GM10266 (cell line): Measurements from ENCODE around the gene CUTA.

ENCODE experiments used
- DNase-seq: peaks from one replicate; pipeline ENCODE4 v3.0.0; 2012; ENCODE audit errors: extremely low spot score
- CTCF ChIP-seq: IDR thresholded peaks from 2 replicates; pipeline ENCODE4 v1.5.1; 2012; ENCODE audit warnings: mild to moderate bottlenecking, low read depth; ENCODE audit not compliant: control insufficient read depth, insufficient read depth; ENCODE audit errors: missing control alignments

CUTA gene

GRCh38 chr6:33414592-33415271 lies 3.2 kb downstream of the CUTA start:
- peak; percentile 39 for TF ChIP-seq CTCF
- DNase-seq = no peak

DNA sequence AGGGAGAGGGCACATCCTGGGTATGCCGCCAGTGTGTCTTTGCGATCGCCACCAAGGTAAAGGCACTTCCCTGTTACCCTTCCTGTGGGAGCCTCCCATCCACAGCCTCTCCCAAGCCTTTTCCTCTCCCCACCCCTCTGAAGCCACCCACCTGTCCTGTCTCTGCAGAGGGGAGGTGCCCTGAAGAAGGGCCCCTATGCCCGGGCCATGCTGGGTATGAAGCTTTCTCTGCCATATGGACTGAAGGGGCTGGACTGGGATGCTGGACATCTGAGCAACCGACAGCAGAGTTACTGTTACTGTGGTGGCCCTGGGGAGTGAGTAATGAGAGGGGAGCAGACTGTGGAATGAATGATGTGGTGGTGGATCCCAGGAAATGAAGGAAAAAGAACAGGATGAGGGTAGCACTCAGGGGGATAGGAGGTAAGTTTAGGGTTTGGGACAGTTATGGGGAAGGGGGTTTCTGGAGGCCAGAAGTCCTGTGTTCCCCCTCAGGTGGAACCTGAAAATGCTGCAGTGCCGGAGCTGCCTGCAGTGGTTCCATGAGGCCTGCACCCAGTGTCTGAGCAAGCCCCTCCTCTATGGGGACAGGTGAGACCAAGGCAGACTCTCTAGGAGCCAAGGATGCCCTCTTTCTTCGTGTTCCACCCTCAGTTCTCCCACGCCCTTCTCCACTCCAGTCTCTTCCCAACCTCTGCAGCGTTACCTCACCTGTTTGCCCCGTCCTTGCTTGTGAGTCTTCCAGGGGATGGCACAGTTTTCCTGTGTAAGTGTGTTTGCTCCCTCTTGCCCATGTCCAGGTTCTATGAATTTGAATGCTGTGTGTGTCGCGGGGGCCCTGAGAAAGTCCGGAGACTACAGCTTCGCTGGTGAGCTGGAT lies 4.4 kb downstream of the CUTA start:
- DNase-seq = no peak
- TF ChIP-seq CTCF = no peak

DNA sequence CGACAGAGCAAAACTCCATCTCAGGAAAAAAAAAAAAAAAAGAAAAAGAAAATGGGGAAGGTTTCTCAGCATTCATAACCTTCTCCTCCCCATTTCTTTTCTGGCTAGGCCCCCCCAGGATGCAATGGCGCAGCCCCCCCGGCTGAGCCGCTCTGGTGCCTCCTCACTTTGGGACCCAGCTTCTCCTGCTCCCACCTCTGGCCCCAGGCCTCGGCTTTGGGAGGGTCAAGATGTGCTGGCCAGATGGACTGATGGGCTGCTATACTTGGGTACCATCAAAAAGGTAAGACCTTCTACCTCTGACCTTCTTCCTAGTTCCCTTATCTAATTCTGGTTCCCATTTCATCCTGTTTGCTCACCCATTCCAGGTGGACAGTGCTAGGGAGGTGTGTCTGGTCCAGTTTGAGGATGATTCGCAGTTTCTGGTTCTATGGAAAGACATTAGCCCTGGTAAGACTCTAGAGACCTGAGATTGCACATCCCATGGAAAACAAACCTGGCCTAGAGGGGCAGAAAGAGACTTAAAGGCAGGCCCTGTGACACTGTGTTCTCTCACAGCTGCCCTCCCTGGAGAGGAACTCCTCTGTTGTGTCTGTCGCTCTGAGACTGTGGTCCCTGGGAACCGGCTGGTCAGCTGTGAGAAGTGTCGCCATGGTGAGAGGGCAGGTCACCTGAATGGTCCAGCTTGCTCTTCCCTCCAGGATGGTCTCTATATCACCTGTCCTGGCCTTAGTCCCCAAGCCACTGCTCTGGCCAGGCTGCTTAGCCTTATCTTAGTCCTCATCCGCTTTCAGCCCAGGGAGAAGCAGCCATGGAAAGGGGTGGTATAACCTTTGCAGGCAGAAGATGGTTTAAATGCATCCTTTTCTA lies 5.5 kb downstream of the CUTA start:
- DNase-seq = no peak
- TF ChIP-seq CTCF = no peak

DNA sequence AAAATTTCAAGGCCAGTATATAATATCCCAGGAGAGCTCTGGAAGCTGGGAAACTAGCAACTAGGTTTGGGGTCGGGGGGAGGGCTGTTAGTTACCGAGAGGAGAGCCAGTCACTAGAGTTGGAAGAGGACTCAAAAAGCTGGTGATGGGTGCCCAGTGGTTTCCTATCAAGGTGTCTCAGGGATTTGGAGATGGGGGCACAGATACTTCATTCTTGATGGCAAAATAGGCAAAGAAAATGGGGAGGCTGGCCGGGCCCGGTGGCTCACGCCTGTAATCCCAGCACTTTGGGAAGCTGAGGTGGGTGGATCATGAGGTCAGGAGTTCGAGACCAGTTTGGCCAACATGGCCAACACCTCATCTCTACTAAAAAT lies 6.3 kb downstream of the CUTA start:
- no peak for DNase-seq
- no peak for TF ChIP-seq CTCF

DNA sequence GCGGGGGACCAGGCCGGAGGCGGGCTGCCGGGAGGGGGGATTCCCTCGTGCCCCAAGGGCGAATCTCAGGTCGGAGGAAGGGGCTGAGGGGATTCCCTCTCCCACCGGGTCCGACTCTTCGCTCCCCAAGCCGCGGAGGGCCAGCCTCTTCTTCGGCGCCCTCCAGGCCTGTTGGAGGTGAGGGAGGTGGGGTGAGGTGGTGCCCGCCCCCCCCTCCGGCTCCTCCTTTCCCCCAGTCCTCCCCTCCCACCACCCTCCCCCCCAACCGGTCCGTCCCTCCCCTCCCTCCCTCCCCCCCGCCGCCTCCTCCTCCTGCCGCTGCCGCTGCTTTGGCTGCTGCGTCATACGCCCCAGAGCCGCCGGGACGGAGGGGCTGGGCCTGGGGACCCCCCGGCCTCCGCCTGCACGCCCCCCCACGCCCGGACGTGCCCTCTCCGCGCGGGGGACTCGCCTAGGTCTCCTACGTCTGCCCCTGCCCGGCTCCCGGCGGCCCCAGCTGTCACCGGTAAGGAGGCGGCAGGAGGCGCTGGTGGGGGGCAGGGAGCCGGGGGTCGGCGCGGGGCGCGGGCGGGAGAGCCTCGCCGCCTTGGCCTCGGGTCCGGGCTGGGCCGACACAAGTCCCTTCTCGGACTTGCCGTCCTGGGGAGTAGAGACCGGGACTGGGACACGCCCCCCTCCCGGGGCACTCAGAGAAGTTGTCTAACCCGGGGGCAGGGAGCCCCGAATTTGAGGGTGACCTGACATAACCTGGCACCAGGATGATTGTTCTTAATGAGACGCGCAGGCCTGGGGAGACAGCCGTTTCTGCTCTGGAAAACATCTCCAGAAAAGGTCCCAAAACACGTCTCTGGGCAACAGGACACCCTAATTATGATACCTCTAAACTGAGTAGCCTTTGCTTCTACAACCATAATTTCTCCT lies 6.9 kb downstream of the CUTA start, which contains the start of gene PHF1:
Gene PHF1, plus strand, starts transcription at position 304 of the 921 bp plus-strand sequence. CDS start 1,250 bp downstream, outside the sequence.
- TF ChIP-seq CTCF = peak; percentile 13
- DNase-seq = peak; percentile 91

DNA sequence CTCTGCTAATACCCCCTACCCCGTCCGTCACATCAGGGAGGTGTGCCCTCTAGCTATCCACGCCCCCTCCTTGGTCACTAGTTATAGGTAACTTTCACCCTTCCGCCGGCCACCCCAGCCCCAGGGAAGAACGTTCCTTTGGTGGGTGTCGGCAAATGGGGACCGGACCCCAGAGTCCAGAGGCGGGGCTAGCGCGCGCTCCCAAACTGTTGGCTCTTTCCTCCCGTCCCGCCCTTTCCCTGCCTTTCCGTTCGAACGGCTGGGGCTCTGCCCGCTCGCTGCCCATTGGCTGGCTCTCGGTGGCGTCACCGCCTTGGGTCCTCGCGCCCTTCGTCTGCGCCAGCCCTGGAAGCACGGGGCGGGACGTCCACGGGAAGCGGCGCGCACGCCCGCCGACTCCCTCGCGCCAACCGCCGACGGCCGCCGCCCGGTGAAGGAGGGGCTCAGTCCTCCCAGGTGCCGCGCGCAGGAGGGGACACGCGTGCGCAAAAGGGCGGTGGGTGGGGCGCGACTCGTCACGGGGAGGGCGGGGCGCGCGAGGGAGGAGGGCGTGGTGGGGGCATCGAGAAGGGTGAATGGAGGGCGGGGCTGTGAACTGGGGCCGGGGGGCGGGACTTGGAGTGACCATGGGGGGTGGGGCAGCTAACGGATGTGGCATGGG lies 7.7 kb downstream of the CUTA start:
- peak; percentile 99 for DNase-seq
- TF ChIP-seq CTCF = no peak
